HL-60 (cell line): ENCODE results near the gene MFAP2.
"Not testable (repeated sequence)": the region's sequence is repeated elsewhere in the genome, so short reads cannot be mapped to it uniquely, and the experiment has no call there.

Source experiments
- DNase-seq, 2 experiments: peaks; one replicate each; pipeline ENCODE4 v3.0.0-alpha.2; 2010 to 2020; ENCODE audit warnings: low read depth in 1 of 2, low spot score in 1 of 2
- H3K27ac ChIP-seq: fragments of 250-450 bp; sonication (Bioruptor Pico); replicated peaks from 2 replicates; pipeline ENCODE4 v1.5.1; 2020; ENCODE audit warnings: mild to moderate bottlenecking, moderate library complexity
- H3K27me3 ChIP-seq: fragments of 250-450 bp; sonication (Bioruptor Pico); 2 replicates; pipeline ENCODE4 v1.5.1; 2021; ENCODE audit warnings: mild to moderate bottlenecking, moderate library complexity; ENCODE audit not compliant: insufficient read depth, poor library complexity, severe bottlenecking
- H3K4me3 ChIP-seq: replicated peaks from 2 replicates; pipeline ENCODE4 v1.5.1; 2011; ENCODE audit warnings: mild to moderate bottlenecking, control low read depth, low read length; ENCODE audit not compliant: insufficient read depth
- CTCF ChIP-seq: IDR thresholded peaks from one replicate; pipeline ENCODE4 v1.5.1; 2011; ENCODE audit warnings: low read length, control low read depth, inconsistent platforms; ENCODE audit not compliant: insufficient read depth
- GABPA ChIP-seq: IDR thresholded peaks from 2 replicates; pipeline ENCODE4 v1.6.1; 2012; ENCODE audit warnings: low read depth
- POLR2AphosphoS5 ChIP-seq: IDR thresholded peaks from 2 replicates; pipeline ENCODE4 v1.6.1; 2012; ENCODE audit warnings: low read depth
- SPI1 ChIP-seq: IDR thresholded peaks from 2 replicates; pipeline ENCODE4 v1.6.1; 2012; ENCODE audit warnings: low read depth, mild to moderate bottlenecking, borderline replicate concordance
- TF ChIP-seq, protein P1 (sequence below): IDR thresholded peaks from 2 replicates; pipeline ENCODE4 v1.6.1; 2012; ENCODE audit warnings: low read depth; ENCODE audit not compliant: insufficient replicate concordance

MFAP2 gene

DNA sequence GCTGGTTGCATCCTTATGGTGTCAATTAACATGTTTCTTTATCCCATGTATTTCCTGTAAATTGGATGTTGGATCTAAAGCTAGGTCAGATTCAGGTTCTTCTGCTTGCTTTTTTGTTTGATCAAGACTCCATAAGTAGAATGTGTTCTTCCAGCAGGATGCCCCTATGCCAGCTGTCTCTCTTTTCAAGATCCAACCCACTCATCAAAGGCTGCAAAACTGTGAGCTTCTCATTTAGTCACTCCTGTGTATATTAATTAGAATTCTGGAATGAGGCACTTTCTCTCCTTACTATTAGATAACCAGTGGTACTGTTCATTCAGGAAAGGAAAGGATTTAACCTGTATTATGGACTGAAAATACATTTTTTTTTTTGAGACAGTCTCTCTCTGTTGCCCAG lies 46.5 kb downstream of the MFAP2 start:
- not testable (repeated sequence) for H3K27ac ChIP-seq, H3K4me3 ChIP-seq, H3K27me3 ChIP-seq, DNase-seq

GRCh38 chr1:16931206-16931934 lies 49.0 kb downstream of the MFAP2 start:
- not testable (repeated sequence) for H3K27ac ChIP-seq, H3K4me3 ChIP-seq, H3K27me3 ChIP-seq, DNase-seq

DNA sequence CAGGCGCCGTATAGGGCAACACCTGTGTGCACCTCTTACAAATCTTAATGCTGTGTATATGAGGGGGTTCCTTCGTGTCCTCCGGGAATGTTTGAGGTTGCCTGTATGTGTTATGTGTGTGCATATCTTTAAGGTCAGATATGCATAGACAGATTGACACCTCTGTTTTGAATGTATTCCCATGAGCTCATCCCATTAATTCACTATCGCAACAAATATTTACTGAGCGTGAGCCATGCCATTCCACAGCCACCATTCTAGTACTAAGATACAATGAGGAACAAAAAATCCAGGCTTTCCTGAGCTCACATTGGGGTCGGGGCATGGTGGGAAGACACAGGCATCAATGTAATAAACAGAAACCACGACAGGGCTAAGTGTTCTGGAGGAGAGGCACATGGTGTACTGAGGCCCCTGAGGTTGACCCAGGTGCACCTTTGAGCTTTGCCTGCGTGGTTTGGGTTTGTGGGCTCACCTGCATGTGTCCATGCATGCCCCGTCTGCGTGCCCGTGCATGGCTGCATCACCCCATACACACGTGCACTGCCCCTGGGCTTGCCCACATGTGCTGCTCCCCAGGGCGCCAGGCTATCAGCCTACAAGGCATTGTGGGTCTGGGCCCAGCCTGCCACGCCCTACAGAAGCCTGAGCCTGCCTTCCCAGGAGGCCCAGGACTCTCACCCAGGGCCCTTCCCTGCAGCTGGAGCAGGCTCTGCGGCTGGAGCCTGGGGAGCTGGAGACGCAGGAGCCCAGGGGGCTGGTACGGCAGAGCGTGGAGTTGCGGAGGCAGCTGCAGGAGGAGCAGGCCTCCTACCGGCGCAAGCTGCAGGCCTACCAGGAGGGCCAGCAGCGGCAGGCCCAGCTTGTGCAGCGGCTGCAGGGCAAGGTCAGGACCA lies 51.0 kb downstream of the MFAP2 start:
- not testable (repeated sequence) for H3K27ac ChIP-seq, H3K4me3 ChIP-seq, H3K27me3 ChIP-seq, DNase-seq

DNA sequence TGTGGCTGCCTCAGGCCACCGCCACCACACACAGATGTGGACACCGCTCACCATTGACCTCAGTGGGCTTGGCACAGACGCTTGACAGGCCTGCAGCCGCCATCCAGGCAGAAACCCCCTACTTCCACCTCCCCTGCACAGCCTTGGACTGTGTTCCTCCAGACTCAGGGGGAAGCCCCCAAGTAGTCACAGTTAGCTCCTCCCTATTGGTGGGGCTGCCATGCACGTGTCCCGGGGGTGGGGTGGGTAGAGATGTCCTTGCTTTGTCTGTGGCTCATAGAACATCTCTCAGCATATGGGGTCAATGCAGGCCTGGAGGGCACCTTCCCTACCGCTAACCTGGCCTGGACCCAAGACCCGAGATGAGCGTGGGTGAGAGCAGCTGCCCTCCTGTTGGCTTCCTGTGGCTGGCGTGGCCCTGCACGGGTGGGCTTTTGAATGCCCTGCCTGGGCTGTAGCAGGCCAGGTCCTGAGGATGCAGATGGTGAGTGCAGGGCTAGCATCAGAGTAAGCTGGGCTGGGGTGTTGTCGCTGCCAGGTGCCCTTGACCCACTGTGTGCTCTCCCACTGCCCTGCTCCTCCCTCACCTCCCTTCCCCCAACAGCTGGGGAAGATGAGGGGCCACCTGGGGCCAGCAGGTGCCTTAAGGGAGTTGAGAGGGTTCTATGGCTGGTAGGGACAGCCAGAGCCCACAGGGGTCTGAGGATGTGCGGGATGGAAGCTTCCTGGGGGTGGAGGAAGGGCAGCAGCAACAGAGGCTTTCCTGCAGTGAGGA lies 52.5 kb downstream of the MFAP2 start:
- H3K27ac ChIP-seq: no peak overlapping the region
- no peak overlapping the region for H3K4me3 ChIP-seq
- TF ChIP-seq GABPA: no peak
- TF ChIP-seq, protein P1, sequence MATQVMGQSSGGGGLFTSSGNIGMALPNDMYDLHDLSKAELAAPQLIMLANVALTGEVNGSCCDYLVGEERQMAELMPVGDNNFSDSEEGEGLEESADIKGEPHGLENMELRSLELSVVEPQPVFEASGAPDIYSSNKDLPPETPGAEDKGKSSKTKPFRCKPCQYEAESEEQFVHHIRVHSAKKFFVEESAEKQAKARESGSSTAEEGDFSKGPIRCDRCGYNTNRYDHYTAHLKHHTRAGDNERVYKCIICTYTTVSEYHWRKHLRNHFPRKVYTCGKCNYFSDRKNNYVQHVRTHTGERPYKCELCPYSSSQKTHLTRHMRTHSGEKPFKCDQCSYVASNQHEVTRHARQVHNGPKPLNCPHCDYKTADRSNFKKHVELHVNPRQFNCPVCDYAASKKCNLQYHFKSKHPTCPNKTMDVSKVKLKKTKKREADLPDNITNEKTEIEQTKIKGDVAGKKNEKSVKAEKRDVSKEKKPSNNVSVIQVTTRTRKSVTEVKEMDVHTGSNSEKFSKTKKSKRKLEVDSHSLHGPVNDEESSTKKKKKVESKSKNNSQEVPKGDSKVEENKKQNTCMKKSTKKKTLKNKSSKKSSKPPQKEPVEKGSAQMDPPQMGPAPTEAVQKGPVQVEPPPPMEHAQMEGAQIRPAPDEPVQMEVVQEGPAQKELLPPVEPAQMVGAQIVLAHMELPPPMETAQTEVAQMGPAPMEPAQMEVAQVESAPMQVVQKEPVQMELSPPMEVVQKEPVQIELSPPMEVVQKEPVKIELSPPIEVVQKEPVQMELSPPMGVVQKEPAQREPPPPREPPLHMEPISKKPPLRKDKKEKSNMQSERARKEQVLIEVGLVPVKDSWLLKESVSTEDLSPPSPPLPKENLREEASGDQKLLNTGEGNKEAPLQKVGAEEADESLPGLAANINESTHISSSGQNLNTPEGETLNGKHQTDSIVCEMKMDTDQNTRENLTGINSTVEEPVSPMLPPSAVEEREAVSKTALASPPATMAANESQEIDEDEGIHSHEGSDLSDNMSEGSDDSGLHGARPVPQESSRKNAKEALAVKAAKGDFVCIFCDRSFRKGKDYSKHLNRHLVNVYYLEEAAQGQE: no peak
- TF ChIP-seq CTCF: no peak
- no peak for TF ChIP-seq POLR2AphosphoS5
- no peak for TF ChIP-seq SPI1
- DNase-seq: no peak
- H3K27me3 ChIP-seq: no peaks in the 10 kb centered on the region

GRCh38 chr1:16927256-16927655 lies 53.2 kb downstream of the MFAP2 start:
- Histone ChIP-seq H3K4me3 (no peak overlapping the region), H3K27ac (no peak overlapping the region), H3K27me3 (no peaks in the 10 kb centered on the region)
- no peak for DNase-seq
- TF ChIP-seq, protein P1: no peak
- TF ChIP-seq GABPA: no peak
- no peak for TF ChIP-seq CTCF
- TF ChIP-seq SPI1: no peak
- TF ChIP-seq POLR2AphosphoS5: no peak
